ENCODE measurements around the gene C10orf90. TPM values are rescaled to one million over a fixed set of nuclear protein-coding genes. Genes with fewer than 3 reads are reported as not detected.

Gene C10orf90
- total and polyA plus RNA-seq, 2 of the 8 experiments (the other 6 are each of a cell fraction or from before 2014, with no cell fraction given) = 0.21 TPM; not detected in 1

- Histone ChIP-seq H2BK15ac (ENCODE audit: low read length) (no peak overlapping the region), H3K23ac (ENCODE audit: insufficient read length) (no peak overlapping the region), H3K4me3 (ENCODE audit: extremely low read depth in 1 of 4, insufficient read depth in 2 of 4, low read depth in 3 of 4, low read length in 4 of 4) (no peak overlapping the region), H2BK20ac (ENCODE audit: low read length) (no peak overlapping the region), H3K4ac (replicated peaks; ENCODE audit: insufficient read length, low read depth, low read length) (no peak overlapping the region), H2AK5ac (ENCODE audit: low read depth, low read length) (no peak overlapping the region), H3K56ac (replicated peaks; ENCODE audit: insufficient read length, low read depth, low read length) (no peak overlapping the region), H3K79me1 (ENCODE audit: low read depth, low read length) (no peaks in the 10 kb centered on the region), H3K18ac (ENCODE audit: extremely low read depth, low read length) (no peak overlapping the region), H4K20me1 (replicated peaks in 1 of 2; ENCODE audit: control insufficient read depth in 1 of 2, insufficient read depth in 2 of 2, low read length in 2 of 2) (no peaks in the 10 kb centered on the region), H2BK120ac (replicated peaks; ENCODE audit: low read depth, low read length) (no peak overlapping the region), H3K9me3 (ENCODE audit: insufficient read depth in 2 of 2, low read depth in 1 of 2, low read length in 1 of 2) (no peaks in the 10 kb centered on the region), H2BK5ac (ENCODE audit: low read depth, low read length) (no peak overlapping the region), H4K5ac (ENCODE audit: insufficient read length, low read depth, low read length) (no peak overlapping the region), H3K4me2 (ENCODE audit: insufficient read depth in 1 of 2, low read depth in 2 of 2, low read length in 2 of 2) (no peak overlapping the region), H3K14ac (ENCODE audit: insufficient read length) (no peak overlapping the region), H4K8ac (ENCODE audit: extremely low read depth, insufficient read depth, low read length) (no peak overlapping the region), H3K9ac (replicated peaks in 1 of 4; ENCODE audit: extremely low read depth in 1 of 4, low read depth in 3 of 4, low read length in 3 of 4) (no peak overlapping the region), H4K91ac (replicated peaks; ENCODE audit: insufficient read length, low read length) (no peak overlapping the region), H2AFZ (ENCODE audit: low read length) (no peak overlapping the region), H3K79me2 (ENCODE audit: control insufficient read depth in 1 of 2, insufficient read depth in 2 of 2, low read length in 2 of 2) (no peaks in the 10 kb centered on the region), H3K27ac (ENCODE audit: low read depth, low read length) (no peak overlapping the region), H2BK12ac (ENCODE audit: low read depth, low read length) (no peak overlapping the region), H3K23me2 (ENCODE audit: low read depth, low read length) (no peaks in the 10 kb centered on the region), H3K4me1 (replicated peaks in 1 of 4; ENCODE audit: control insufficient read depth in 3 of 4, insufficient read depth in 4 of 4, low read length in 3 of 4) (peaks cover 0 to 6% (median 2%) of the 10 kb centered on the region in 4 experiments; a peak in 3 of 7 replicates), H3K36me3 (ENCODE audit: control insufficient read depth in 2 of 4, insufficient read depth in 4 of 4, low read length in 3 of 4) (no peaks in the 10 kb centered on the region), H3K27me3 (replicated peaks in 1 of 4; ENCODE audit: control insufficient read depth in 3 of 4, extremely low read depth in 1 of 4, insufficient read depth in 3 of 4, low read length in 3 of 4) (no peaks in the 10 kb centered on the region)
- FAIRE-seq (no peak), DNase-seq (ENCODE audit: low read depth in 1 of 2, low spot score in 2 of 2) (no peak)
- TF ChIP-seq SUZ12 (IDR thresholded peaks at IDR 0.05; ENCODE audit: low read length) (no peak), KDM5A (IDR thresholded peaks at IDR 0.05; ENCODE audit: low read length) (no peak), CHD1 (IDR thresholded peaks at IDR 0.05; ENCODE audit: low read depth, low read length) (no peak), HDAC6 (IDR thresholded peaks at IDR 0.05; ENCODE audit: low read depth, low read length) (no peak), CTCF (IDR thresholded peaks at IDR 0.05; ENCODE audit: control extremely low read depth in 1 of 3, insufficient read depth in 1 of 3, low read depth in 1 of 3, low read length in 3 of 3) (no peak), SP4 (IDR thresholded peaks at IDR 0.05; ENCODE audit: low read length) (no peak), SRF (IDR thresholded peaks at IDR 0.05; ENCODE audit: low read depth, low read length) (no peak), CREB1 (IDR thresholded peaks at IDR 0.05) (no peak), BACH1 (IDR thresholded peaks at IDR 0.05; ENCODE audit: low read length) (no peak)
- WGBS, 2 experiments (ENCODE audit: extremely low coverage in 1 of 2, insufficient coverage in 1 of 2, insufficient read length in 1 of 2, insufficient replicate concordance in 2 of 2, low coverage in 1 of 2, low lambda C conversion rate in 2 of 2, missing lambda C conversion rate in 1 of 2) = 93% methylated on average over 2 of the region's 2 CpGs; no CpG with 5 or more reads in 1 of the 2 experiments
- CTCF ChIA-PET (ENCODE audit: partially characterized antibody) = interaction anchor here (0.6 to 1.3 kb wide), 4 partner anchors 17 to 448 kb away, joined by 3 read pairs; no protein-coding TSS in a partner anchor
- POLR2A ChIA-PET (ENCODE audit: partially characterized antibody) = no interaction called here
Observed at GRCh38 chr10:126430512-126430911, 240.0 kb downstream of the C10orf90 start.

Data from H1 (cell line).